NOMO-1 treated with DMSO at 0.1 percent for 48 hours (cell line): ENCODE results near the gene DGKA.
"Not testable (repeated sequence)": the region's sequence is repeated elsewhere in the genome, so short reads cannot be mapped to it uniquely, and the experiment has no call there.

Experiments
- DNase-seq: peaks from one replicate; lab custom pipeline; 2025; ENCODE audit not compliant: unreplicated experiment; lab: John Stamatoyannopoulos, UW

The DGKA gene

DNA sequence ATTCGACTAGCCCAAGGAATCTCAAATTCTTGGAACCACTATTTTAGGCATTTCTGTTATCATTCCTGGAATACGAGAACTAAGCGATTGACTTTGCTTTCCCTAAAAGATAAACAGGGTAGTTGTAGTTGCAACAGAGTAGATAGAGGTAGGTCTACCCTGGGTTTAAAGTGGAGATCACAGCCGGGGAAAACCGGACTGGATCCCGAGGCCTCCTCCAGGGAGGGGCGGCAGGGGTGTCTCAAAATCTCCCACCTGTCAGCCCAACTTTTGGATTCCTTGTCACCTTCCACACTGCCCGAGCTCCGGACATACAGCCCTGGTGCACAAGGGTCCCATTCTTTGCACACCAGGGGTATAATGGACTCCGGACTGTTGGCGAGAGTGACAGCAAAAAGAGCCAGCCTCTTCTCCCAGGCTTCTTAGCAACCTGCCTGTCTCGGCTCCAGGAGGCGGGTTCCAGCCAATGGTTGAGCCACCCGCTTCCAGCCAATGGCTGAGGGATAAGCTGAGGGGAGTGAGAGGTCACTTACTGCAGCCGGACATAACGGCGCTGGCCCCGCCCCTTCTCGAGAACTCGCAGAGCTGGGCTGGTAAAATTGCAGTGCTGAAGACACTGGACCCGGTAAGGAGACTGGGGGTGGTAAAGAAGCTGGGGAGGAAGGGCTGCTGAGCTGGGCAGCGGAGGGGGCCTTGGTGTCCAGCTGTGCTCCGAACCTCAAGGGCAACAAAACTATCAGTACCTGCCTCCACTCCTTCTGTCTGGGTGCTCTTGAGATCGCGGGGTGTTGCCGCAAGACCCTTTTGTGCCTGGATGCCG, 66.0 kb downstream of the DGKA start, which contains the start of gene SUOX:
TSS of gene SUOX (plus strand) at position 562 of the 820 bp plus-strand sequence. CDS start 4,946 bp downstream, outside the sequence.
- peak; percentile 96 for DNase-seq

DNA sequence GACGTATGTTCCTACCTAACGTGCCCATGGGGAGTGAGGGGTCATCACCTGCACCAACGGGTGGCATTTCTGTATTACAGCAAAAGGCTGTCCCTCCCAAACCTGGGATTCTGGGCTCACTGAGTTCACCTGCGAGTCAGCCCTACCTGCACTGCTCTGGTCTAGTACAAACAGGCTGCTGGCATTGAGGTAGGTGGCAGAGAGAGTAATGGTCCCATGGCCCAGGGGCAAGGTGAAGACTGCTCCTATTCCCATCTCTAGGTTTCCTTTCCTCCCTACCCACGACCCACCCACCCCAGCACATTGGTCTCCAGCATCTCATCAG, 66.5 kb downstream of the DGKA start:
- no peak for DNase-seq

DNA sequence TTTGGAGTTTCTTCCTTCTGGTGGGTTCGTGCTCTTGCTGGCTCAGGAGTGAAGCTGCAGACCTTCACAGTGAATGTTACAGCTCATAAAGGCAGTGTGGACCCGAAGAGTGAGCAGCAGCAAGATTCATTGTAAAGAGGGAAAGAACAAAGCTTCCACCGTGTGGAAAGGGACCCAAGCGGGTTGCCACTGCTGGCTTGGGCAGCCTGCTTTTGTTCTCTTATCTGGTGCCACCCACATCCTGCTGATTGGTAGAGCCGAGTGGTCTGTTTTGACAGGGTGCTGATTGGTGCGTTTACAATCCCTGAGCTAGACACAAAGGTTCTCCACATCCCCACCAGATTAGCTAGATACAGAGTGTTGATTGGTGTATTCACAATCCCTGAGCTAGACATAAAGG, 68.6 kb downstream of the DGKA start:
- not testable (repeated sequence) for DNase-seq

DNA sequence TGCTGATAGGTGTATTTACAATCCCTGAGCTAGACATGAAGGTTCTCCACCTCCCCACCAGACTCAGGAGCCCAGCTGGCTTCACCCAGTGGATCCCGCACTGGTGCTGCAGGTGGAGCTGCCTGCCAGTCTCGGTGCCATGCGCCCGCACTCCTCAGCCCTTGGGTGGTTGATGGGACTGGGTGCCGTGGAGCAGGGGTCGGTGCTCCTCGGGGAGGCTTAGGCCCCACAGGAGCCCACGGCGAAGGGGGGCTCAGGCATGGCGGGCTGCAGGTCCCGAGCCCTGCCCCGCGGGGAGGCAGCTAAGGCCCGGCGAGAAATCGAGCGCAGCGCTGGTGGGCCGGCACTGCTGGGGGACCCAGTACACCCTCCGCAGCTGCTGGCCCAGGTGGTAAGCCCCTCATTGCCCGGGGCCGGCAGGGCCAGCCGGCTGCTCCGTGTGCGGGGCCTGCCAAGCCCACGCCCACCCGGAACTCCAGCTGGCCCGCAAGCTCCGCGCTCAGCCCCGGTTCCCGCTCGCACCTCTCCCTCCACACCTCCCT, 69.1 kb downstream of the DGKA start:
- DNase-seq = not testable (repeated sequence)

DNA sequence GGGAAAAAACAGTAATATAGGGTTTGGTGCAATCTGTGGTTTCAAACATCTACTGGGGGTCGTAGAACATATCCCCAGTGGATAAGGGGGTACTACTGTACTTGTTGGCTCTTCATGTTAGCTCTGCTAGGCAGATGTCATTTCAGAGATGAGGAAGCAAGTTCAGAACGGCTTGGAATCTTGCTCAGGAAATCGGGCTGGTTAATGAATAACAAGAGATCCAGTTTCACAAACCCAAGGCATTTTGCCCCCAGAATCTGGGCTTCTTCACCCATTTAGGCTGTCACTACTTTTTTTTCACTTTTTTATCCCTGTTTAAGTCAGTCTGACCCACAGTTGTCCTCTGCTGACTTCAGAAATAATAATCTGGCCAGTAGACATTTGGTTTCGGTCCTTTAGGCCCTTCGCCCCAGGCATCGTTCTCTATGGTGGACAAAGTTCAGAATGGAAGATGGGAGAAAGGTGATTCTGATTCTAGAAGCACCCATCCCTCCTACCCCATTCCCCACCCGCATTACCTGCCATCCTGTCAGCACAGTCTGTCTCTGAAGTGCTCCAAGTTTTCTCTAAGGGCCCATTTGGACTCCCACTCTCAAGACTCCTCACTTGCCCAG, 70.6 kb downstream of the DGKA start:
- no peak for DNase-seq

DNA sequence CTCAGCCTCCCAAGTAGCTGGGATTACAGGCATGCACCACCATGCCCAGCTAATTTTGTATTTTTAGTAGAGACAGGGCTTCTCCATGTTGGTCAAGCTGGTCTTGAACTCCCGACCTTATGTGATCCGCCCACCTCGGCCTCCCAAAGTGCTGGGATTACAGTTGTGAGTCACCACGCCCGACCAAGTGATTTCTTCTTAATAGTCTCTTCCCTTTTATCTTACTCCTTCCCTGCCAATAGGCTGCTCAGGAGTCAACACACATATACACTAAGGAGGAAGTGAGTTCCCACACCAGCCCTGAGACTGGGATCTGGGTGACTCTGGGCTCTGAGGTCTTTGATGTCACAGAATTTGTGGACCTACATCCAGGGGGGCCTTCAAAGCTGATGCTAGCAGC, 72.4 kb downstream of the DGKA start:
- DNase-seq = not testable (repeated sequence)
